Measurements from ENCODE around the gene SYCE3.

DNA sequence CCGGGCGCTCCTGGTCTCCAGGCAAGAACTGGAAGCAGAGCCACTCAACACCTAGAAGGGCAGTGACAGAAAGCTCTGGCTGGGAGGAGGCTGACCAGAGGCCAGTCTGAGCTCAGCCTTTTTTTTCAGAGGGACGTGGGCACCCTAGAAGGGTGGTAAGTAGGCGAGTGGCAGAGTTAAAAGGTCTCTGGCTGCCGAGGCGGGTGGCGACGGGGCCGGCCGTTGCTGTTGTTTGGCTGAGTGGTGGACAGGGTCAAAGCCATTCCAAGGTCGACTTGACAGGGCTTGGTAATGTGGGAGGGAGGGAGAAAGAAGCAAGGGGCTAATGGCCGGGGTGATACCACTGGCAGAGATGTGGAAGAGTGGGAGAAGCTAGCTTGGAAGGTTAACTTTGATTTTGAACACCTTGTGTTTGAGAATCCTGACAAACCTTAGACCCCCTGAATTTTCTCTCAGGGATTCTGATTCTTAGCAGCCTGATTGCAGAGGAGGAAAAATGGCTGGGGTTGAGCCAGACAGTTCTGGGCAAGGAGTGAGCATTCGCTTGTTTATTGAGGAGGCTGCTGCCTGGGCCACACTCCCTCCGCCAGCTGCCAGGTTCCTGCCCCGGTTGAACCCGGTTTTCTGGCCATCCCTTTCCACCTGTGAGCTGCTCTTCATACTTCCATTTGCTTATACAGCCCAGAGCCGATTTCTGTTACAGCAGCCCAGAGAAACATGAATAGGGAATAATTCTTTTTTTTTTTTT, 868 bp upstream of the SYCE3 start:
- TF ChIP-seq, protein P1, sequence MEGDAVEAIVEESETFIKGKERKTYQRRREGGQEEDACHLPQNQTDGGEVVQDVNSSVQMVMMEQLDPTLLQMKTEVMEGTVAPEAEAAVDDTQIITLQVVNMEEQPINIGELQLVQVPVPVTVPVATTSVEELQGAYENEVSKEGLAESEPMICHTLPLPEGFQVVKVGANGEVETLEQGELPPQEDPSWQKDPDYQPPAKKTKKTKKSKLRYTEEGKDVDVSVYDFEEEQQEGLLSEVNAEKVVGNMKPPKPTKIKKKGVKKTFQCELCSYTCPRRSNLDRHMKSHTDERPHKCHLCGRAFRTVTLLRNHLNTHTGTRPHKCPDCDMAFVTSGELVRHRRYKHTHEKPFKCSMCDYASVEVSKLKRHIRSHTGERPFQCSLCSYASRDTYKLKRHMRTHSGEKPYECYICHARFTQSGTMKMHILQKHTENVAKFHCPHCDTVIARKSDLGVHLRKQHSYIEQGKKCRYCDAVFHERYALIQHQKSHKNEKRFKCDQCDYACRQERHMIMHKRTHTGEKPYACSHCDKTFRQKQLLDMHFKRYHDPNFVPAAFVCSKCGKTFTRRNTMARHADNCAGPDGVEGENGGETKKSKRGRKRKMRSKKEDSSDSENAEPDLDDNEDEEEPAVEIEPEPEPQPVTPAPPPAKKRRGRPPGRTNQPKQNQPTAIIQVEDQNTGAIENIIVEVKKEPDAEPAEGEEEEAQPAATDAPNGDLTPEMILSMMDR (conservative IDR thresholded peaks at IDR 0.05; ENCODE audit: low read length), result no peak
- TF ChIP-seq EZH2phosphoT487 (IDR thresholded peaks at IDR 0.05; ENCODE audit: borderline replicate concordance), result no peak

All from Loucy (cell line).